HG02588 (cell line): Measurements from ENCODE around the gene CSF1R.
"Not testable (repeated sequence)": the region's sequence is repeated elsewhere in the genome, so short reads cannot be mapped to it uniquely, and the experiment has no call there.

Experiments used
- ATAC-seq: cut with Tn5 transposase; IDR thresholded peaks from one replicate; pipeline ENCODE4 v1.9.1; 2021; ENCODE audit warnings: mild to moderate bottlenecking, moderate library complexity; ENCODE audit not compliant: unreplicated experiment

Gene CSF1R

DNA sequence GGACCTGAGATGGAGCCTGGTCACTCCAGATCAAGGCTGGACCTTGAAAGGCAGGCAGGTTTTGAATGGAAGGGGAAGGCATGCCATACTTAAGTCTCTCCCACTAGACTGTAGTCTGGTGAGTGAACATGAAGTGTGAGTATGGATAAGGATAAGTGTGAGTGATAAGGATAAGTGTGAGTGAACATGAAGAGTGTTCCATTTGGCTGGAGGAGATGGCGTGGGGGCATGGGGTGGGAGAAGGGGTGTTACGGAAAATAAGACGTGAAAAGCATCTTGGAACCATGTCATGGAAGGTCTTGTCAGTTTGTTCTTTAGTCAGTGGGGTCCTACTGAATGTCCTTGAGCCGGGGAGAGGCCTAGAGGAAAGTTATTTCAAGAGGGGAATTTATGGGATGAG, 53.0 kb downstream of the CSF1R start:
- no peak for ATAC-seq

DNA sequence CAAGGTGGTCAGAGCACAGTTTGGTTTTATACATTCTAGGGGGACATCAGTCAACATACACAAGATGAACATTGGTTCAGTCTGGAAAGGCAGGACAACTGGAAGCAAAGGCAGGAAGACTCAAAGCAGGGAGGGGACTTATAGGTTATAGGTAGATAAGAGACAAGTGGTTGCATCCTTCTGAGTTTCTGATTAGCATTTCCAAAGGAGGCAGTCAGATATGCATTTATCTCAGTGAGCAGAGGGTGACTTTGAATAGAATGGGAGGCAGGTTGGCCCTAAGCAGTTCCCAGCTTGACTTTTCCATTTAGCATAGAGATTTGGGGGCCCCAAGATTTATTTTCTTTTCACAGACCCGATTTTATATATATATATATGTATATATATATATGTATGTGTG, 58.3 kb downstream of the CSF1R start:
- not testable (repeated sequence) for ATAC-seq

GRCh38 chr5:150026682-150027172, 59.6 kb downstream of the CSF1R start:
- ATAC-seq = no peak

GRCh38 chr5:150024346-150024984, 61.9 kb downstream of the CSF1R start:
- ATAC-seq = no peak

DNA sequence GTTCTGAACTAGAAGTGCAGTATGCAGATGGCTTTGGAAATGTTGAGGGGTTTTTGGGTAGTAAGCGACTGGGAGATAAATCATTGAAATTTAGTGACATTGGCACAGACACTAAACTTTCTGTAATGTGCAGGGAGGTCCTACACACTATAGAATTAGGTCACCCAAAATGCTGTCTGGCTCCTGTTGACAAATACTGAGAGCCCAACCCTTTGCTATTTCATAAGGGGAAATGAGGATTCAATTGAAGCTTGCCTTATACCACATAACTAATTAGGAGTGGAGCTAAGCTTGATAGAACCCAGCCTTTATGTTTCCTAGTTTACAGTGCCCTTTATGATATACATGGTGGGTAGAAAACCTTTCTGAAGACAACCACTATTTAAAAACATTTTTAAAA, 63.2 kb downstream of the CSF1R start:
- ATAC-seq = no peak

DNA sequence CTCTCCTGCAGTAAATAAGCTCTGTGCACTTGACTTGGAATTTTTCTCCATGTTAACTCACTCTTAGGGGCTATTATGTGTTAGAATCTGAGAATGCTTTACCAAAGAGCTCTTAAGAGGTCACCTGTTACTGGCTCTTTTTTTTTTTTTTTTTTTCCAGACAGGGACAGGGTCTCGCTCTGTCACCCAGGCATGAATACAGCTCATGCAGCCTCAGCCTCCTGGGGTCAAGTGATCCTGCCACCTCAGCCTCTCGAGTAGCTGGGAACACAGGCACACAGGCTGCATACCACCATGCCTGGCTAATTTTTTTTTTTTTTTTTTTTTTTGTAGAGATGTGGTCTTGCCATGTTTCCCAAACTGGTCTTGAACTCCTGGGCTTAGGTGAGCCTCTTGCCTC, 63.7 kb downstream of the CSF1R start:
- ATAC-seq = no peak

DNA sequence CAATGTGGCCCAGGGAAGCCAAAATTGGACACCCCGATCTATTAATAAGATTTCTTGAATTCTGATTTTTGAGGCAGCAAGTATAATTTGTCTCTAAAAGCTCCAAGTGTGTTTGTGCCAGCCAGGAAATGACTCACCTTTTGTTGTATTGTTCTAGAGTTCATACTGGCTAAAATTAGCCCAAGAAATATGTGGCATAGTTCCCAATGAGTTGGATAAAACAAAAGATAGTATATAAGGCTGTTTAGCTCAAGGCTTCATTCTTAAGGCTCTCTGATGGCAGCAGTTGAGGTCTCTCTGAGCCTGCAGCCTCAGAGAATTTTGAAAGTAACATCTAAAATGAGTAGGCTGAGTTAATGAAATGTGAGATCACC, 64.2 kb downstream of the CSF1R start:
- ATAC-seq = no peak

- ATAC-seq = no peak
Observed at GRCh38 chr5:150021491-150022157, 64.7 kb downstream of the CSF1R start.

DNA sequence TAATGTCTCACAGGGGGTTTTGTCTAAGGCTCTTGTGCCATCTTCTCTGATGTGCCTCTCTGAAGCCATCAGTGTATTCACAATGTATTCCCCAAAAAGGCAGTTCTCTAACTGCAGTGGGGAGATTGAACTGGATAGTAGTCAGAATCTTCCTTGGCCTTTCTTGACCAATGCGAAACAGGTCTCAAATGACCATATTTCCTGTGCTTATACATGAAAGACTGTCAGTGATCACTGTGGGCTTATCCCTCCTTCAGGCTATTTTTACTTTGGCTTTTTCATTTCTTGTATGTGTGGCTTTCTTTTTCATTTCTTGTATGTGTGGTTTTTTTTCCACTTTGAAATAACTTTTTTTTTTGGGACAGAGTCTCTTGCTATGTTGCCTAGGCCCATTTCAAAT, 66.1 kb downstream of the CSF1R start:
- ATAC-seq = no peak

DNA sequence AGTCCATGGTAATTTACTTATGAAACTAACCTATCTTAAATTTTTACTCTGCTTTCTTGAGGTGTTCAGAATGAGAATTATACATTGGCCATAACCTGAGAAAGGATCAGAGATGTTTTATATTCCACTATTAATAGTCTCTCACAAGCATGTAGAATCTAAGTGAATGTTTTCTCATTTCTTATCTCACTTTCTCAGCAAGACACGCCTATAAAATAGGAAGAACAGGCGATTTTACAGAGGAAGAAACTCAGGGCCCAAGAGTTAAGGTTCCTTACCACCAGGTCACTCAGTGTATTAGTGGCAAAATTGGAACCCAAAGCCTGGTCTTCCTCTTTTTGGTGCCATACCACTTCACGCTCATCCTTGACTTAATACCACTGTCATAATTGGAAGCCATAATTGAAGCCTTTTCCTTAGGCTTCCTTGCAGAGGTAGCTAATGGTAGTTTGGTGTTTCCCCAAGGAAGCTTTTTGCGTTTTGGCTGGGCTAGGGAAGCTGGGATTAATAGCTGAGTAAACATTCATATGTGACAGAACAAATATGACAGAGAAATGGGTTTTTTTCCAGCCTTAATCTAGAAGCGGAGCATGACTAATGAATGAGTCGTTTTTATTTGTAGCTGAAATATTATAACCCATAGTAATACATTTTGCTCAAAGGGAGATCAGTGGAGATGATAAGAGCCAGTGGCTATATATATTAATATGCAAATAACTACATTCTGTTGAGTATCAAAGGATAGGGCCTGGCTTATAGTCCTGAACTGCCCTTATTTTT, 68.9 kb downstream of the CSF1R start:
- ATAC-seq = no peak

- ATAC-seq = no peak
Observed at GRCh38 chr5:150016537-150016936, 69.8 kb downstream of the CSF1R start.

- ATAC-seq = no peak
Observed at GRCh38 chr5:150015415-150015814, 70.9 kb downstream of the CSF1R start.

GRCh38 chr5:150014456-150014855, 71.9 kb downstream of the CSF1R start:
- ATAC-seq = no peak

- ATAC-seq = no peak
Observed at GRCh38 chr5:150013931-150014330, 72.4 kb downstream of the CSF1R start.

DNA sequence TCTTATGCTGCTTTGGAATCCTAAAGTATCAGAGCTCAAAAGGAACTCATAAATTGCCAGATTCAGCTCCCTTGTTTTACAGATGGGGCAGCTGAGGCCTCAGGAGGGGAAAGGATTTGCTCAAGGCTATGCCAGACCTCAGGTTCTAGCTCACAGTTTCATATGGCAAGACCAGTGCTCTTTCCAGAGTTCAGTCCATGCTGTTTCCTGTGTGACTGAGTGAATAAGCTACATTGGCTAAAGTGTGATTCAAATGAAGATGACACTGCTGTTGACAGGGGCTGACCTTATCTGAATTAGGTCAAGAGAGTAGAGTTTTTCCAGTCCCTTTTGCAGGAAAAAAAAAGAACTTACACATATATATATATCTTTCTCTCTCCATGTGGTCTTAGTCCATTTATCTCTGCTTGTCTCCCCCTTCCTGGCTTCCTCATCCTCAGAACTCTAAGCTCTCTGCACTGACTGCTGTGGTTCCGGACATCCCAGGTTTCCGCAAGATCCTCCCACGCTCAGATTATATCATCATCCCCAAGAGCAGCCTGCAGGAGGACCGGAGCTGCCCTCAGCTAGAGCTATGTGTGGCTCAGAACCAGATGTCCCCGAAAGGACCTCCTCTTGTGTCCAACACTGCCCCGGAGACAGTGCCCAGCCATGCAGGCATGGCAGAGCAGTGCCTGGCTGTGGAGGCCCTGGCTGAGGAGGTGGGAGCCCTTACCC, 76.5 kb downstream of the CSF1R start:
- no peak for ATAC-seq

DNA sequence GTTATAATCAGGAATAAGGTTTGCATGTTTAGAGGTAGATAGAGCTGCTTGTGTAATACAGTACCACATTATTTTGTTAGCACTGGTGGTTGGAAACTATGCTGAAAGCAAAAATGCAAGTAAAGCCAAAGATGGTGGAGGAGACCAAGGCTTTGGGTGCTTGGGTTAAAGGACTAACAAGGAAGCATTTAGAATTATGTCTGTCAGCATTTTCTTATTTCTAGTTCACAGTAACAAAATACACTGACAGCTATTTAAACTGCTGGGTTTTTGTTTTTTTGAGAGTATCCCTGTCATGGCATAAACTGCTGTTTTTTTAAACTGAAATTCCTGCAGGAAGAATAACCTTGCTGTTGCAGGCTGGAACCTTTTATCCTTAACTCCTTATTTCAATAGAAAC, 79.3 kb downstream of the CSF1R start:
- no peak for ATAC-seq

DNA sequence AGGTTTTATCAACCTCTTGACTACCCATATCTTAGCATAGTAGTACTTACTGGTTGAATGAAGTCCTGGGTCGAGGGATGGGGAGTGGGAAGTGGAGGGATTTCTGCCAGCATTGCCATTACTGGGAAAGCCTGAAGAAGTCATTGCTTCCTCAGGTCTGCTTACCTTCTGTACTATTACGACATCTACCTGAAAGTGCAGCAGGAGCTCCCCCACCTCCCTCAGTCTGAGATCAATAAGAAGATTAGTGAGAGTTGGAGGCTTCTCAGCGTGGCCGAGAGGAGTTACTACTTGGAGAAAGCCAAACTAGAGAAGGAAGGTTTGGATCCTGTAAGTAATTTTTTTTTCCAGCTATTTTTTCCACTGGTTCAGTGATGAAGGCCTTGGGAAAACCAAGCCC, 80.0 kb downstream of the CSF1R start:
- no peak for ATAC-seq
